HEK293 (cell line): ENCODE measurements around the gene LRRC23.

Experiments used
- CTCF ChIP-seq: fragments of 450-650 bp; formaldehyde crosslinking; IDR thresholded peaks from 2 replicates; pipeline ENCODE4 v1.5.1; 2016; ENCODE audit warnings: missing biosample characterization, missing genetic modification characterization
- KLF9 ChIP-seq: fragments of 450-650 bp; formaldehyde crosslinking; IDR thresholded peaks from 2 replicates; pipeline ENCODE4 v1.5.1; 2016; ENCODE audit warnings: missing biosample characterization, missing genetic modification characterization, low read depth
- PRDM4 ChIP-seq: fragments of 450-650 bp; formaldehyde crosslinking; IDR thresholded peaks from 2 replicates; pipeline ENCODE4 v1.5.1; 2017; ENCODE audit warnings: missing biosample characterization, missing genetic modification characterization
- ZBTB6 ChIP-seq: fragments of 450-650 bp; formaldehyde crosslinking; IDR thresholded peaks from 2 replicates; pipeline ENCODE4 v1.5.1; 2017; ENCODE audit warnings: missing biosample characterization, missing genetic modification characterization

GRCh38 chr12:6928703-6929407, 24.2 kb downstream of the LRRC23 start:
- TF ChIP-seq CTCF (no peak), PRDM4 (no peak), ZBTB6 (no peak), KLF9 (tag by site-specific recombination) (peak; percentile 70)
